GM18867 (cell line): ENCODE results near the gene CFAP99.
"Not testable (repeated sequence)": the region's sequence is repeated elsewhere in the genome, so short reads cannot be mapped to it uniquely, and the experiment has no call there.

Source experiments
- ATAC-seq: cut with Tn5 transposase; IDR thresholded peaks from one replicate; pipeline ENCODE4 v1.9.1; 2021; ENCODE audit warnings: mild to moderate bottlenecking, moderate library complexity; ENCODE audit not compliant: unreplicated experiment

Gene CFAP99

GRCh38 chr4:2418650-2419571, at the start of gene CFAP99:
TSS of gene CFAP99 (plus strand) at chr4:2418955.
- peak; percentile 90 for ATAC-seq

GRCh38 chr4:2370597-2371320, 48.0 kb upstream of the CFAP99 start:
- ATAC-seq: no peak

GRCh38 chr4:2371765-2372487, 46.8 kb upstream of the CFAP99 start:
- no peak for ATAC-seq

GRCh38 chr4:2372488-2373030, 46.2 kb upstream of the CFAP99 start:
- no peak for ATAC-seq

GRCh38 chr4:2373532-2373931, 45.2 kb upstream of the CFAP99 start:
- ATAC-seq: no peak

- ATAC-seq: no peak
These were observed 43.3 kb upstream of the CFAP99 start for GRCh38 chr4:2375427-2375826.

- no peak for ATAC-seq
These were observed 41.5 kb upstream of the CFAP99 start for GRCh38 chr4:2377241-2377640.

GRCh38 chr4:2378401-2378800, 40.4 kb upstream of the CFAP99 start:
- no peak for ATAC-seq

- ATAC-seq: no peak
These were observed 39.9 kb upstream of the CFAP99 start for GRCh38 chr4:2378898-2379297.

GRCh38 chr4:2380589-2380988, 38.2 kb upstream of the CFAP99 start:
- not testable (repeated sequence) for ATAC-seq

- ATAC-seq: not testable (repeated sequence)
These were observed 36.0 kb upstream of the CFAP99 start for GRCh38 chr4:2382769-2383202.

GRCh38 chr4:2383220-2383631, 35.5 kb upstream of the CFAP99 start:
- not testable (repeated sequence) for ATAC-seq

GRCh38 chr4:2383760-2384159, 35.0 kb upstream of the CFAP99 start:
- no peak for ATAC-seq

GRCh38 chr4:2384245-2384644, 34.5 kb upstream of the CFAP99 start:
- ATAC-seq: no peak

- no peak for ATAC-seq
These were observed 33.2 kb upstream of the CFAP99 start for GRCh38 chr4:2385516-2385915.

GRCh38 chr4:2386717-2387116, 32.0 kb upstream of the CFAP99 start:
- ATAC-seq: no peak

GRCh38 chr4:2387218-2387617, 31.5 kb upstream of the CFAP99 start:
- no peak for ATAC-seq

- no peak for ATAC-seq
These were observed 30.9 kb upstream of the CFAP99 start for GRCh38 chr4:2387829-2388228.

- no peak for ATAC-seq
These were observed 30.1 kb upstream of the CFAP99 start for GRCh38 chr4:2388429-2389182.

- ATAC-seq: no peak
These were observed 29.1 kb upstream of the CFAP99 start for GRCh38 chr4:2389691-2390090.
